ENCODE results near the gene FNDC10.

- TF ChIP-seq, protein P1, sequence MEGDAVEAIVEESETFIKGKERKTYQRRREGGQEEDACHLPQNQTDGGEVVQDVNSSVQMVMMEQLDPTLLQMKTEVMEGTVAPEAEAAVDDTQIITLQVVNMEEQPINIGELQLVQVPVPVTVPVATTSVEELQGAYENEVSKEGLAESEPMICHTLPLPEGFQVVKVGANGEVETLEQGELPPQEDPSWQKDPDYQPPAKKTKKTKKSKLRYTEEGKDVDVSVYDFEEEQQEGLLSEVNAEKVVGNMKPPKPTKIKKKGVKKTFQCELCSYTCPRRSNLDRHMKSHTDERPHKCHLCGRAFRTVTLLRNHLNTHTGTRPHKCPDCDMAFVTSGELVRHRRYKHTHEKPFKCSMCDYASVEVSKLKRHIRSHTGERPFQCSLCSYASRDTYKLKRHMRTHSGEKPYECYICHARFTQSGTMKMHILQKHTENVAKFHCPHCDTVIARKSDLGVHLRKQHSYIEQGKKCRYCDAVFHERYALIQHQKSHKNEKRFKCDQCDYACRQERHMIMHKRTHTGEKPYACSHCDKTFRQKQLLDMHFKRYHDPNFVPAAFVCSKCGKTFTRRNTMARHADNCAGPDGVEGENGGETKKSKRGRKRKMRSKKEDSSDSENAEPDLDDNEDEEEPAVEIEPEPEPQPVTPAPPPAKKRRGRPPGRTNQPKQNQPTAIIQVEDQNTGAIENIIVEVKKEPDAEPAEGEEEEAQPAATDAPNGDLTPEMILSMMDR (IDR thresholded peaks at IDR 0.05) = no peak
- no peak for TF ChIP-seq POLR2A (IDR thresholded peaks at IDR 0.05)
Observed at GRCh38 chr1:1558591-1558990, 41.3 kb downstream of the FNDC10 start.
